NB4 (cell line): Measurements from ENCODE around the gene PHLDB1.

Source experiments
- DNase-seq: peaks from one replicate; pipeline ENCODE4 v3.0.0; 2010; ENCODE audit warnings: low read depth
- H3K4me3 ChIP-seq: one replicate; pipeline ENCODE4 v1.5.1; 2011; ENCODE audit warnings: mild to moderate bottlenecking, low read depth, low read length, moderate library complexity
- CTCF ChIP-seq: IDR thresholded peaks from one replicate; pipeline ENCODE4 v1.5.1; 2012; ENCODE audit warnings: low read depth, low read length
- MYC ChIP-seq: IDR thresholded peaks from 2 replicates; pipeline ENCODE4 v1.6.1; 2011; ENCODE audit warnings: low read depth, low read length
- POLR2A ChIP-seq: IDR thresholded peaks from 2 replicates; pipeline ENCODE4 v1.6.1; 2011; ENCODE audit warnings: mild to moderate bottlenecking; ENCODE audit not compliant: insufficient read length; ENCODE audit errors: extremely low read depth
- TF ChIP-seq, protein P1 (sequence below): IDR thresholded peaks from 2 replicates; pipeline ENCODE4 v1.6.1; 2011; ENCODE audit warnings: low read depth, low read length

PHLDB1 gene

GRCh38 chr11:118645066-118645715, 37.8 kb downstream of the PHLDB1 start:
- DNase-seq: no peak
- TF ChIP-seq MYC (no peak), CTCF (no peak), POLR2A (no peak)
- TF ChIP-seq, protein P1, sequence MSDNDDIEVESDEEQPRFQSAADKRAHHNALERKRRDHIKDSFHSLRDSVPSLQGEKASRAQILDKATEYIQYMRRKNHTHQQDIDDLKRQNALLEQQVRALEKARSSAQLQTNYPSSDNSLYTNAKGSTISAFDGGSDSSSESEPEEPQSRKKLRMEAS: no peak
- H3K4me3 ChIP-seq: no peak overlapping the region

GRCh38 chr11:118646393-118646792, 39.0 kb downstream of the PHLDB1 start:
- no peak for DNase-seq
- TF ChIP-seq MYC (no peak), POLR2A (no peak), CTCF (no peak)
- TF ChIP-seq, protein P1: no peak
- no peak overlapping the region for H3K4me3 ChIP-seq

- TF ChIP-seq, protein P1: no peak
- no peak for TF ChIP-seq POLR2A
- TF ChIP-seq MYC: no peak
- no peak for TF ChIP-seq CTCF
- DNase-seq: no peak
- H3K4me3 ChIP-seq: no peak overlapping the region
Measured at GRCh38 chr11:118648291-118648690, 40.9 kb downstream of the PHLDB1 start.

- no peak for DNase-seq
- TF ChIP-seq CTCF: no peak
- TF ChIP-seq, protein P1: no peak
- no peak overlapping the region for H3K4me3 ChIP-seq
Measured at GRCh38 chr11:118649941-118650340, 42.5 kb downstream of the PHLDB1 start.

GRCh38 chr11:118650366-118650765, 43.0 kb downstream of the PHLDB1 start:
- no peak for DNase-seq
- no peak overlapping the region for H3K4me3 ChIP-seq
- TF ChIP-seq, protein P1: no peak
- TF ChIP-seq POLR2A: no peak

DNA sequence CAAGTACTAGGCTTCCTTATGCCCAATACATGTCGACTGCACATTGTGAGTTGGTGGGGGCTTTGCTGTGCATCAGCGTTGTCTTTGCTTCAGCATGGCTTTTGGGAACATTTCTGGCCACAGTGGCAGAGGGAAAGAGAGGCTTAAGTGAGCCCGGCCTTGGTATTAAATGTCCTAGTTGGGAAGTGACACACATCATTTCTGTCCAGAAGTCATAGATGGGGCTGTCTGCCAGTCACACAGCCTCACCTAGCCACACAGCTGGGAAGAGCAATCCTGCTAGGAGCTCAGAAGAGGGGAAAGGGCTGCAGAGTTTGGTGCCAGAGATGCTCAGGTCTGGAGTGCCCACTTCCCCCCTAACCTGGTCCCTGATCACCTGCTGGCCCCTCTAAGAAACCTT, 44.4 kb downstream of the PHLDB1 start:
- TF ChIP-seq, protein P1: no peak
- TF ChIP-seq POLR2A (no peak), MYC (no peak), CTCF (no peak)
- no peak overlapping the region for H3K4me3 ChIP-seq
- DNase-seq: no peak
